ENCODE measurements around the gene TAS1R2. TPM values are rescaled to one million over a fixed set of nuclear protein-coding genes. Genes with fewer than 3 reads are reported as not detected.

TAS1R2 gene
- total and polyA plus RNA-seq, 2 of the 13 experiments (the other 11 are each of a cell fraction or from before 2014, with no cell fraction given): not detected

DNA sequence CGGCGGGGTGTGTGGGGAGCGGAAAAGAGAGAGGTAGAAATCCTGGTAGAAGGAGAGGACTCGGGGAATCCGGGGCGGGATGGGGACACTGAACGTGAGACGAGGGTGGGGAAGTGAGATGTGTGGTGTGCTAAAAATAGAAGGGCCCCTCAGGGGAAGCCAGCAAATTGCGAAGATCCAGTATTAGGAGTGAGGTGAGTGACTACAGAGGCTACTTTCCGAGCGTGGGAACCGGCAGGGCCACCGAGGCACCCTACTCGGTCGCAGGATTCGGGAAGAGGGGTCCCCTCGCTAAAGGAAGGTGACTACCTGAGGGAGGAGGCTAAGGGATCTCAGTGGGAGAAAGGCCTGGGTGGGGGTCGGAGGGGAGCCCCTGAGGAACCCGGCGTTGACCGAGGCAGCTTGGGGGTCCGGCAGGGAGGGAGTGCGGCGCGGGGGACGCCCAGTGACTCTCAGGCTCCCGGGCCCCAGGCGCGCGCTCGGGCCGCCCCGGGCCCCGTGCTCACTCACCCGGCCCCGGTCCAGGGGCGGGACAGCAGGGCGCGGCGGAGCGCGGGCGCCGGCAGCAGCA, 42.6 kb upstream of the TAS1R2 start (continued):
- TF ChIP-seq, protein P1, sequence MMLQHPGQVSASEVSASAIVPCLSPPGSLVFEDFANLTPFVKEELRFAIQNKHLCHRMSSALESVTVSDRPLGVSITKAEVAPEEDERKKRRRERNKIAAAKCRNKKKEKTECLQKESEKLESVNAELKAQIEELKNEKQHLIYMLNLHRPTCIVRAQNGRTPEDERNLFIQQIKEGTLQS (CRISPR knock-in tag; IDR thresholded peaks at IDR 0.05): 0 out of 2 replicates have a peak, but pooled peaks have one; percentile 19
- TF ChIP-seq, protein P2, sequence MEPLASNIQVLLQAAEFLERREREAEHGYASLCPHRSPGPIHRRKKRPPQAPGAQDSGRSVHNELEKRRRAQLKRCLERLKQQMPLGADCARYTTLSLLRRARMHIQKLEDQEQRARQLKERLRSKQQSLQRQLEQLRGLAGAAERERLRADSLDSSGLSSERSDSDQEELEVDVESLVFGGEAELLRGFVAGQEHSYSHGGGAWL (CRISPR knock-in tag; IDR thresholded peaks at IDR 0.05): peak; percentile 15; the same call in 1 of the 2 replicates
- TF ChIP-seq ISL2 (CRISPR knock-in tag; IDR thresholded peaks at IDR 0.05): 0 out of 2 replicates have a peak, but pooled peaks have one; percentile 2
- TF ChIP-seq, protein P3, sequence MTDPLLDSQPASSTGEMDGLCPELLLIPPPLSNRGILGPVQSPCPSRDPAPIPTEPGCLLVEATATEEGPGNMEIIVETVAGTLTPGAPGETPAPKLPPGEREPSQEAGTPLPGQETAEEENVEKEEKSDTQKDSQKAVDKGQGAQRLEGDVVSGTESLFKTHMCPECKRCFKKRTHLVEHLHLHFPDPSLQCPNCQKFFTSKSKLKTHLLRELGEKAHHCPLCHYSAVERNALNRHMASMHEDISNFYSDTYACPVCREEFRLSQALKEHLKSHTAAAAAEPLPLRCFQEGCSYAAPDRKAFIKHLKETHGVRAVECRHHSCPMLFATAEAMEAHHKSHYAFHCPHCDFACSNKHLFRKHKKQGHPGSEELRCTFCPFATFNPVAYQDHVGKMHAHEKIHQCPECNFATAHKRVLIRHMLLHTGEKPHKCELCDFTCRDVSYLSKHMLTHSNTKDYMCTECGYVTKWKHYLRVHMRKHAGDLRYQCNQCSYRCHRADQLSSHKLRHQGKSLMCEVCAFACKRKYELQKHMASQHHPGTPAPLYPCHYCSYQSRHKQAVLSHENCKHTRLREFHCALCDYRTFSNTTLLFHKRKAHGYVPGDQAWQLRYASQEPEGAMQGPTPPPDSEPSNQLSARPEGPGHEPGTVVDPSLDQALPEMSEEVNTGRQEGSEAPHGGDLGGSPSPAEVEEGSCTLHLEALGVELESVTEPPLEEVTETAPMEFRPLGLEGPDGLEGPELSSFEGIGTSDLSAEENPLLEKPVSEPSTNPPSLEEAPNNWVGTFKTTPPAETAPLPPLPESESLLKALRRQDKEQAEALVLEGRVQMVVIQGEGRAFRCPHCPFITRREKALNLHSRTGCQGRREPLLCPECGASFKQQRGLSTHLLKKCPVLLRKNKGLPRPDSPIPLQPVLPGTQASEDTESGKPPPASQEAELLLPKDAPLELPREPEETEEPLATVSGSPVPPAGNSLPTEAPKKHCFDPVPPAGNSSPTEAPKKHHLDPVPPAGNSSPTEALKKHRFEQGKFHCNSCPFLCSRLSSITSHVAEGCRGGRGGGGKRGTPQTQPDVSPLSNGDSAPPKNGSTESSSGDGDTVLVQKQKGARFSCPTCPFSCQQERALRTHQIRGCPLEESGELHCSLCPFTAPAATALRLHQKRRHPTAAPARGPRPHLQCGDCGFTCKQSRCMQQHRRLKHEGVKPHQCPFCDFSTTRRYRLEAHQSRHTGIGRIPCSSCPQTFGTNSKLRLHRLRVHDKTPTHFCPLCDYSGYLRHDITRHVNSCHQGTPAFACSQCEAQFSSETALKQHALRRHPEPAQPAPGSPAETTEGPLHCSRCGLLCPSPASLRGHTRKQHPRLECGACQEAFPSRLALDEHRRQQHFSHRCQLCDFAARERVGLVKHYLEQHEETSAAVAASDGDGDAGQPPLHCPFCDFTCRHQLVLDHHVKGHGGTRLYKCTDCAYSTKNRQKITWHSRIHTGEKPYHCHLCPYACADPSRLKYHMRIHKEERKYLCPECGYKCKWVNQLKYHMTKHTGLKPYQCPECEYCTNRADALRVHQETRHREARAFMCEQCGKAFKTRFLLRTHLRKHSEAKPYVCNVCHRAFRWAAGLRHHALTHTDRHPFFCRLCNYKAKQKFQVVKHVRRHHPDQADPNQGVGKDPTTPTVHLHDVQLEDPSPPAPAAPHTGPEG (CRISPR knock-in tag; IDR thresholded peaks at IDR 0.05): 0 out of 2 replicates have a peak, but pooled peaks have one; percentile 31
- TF ChIP-seq RORA (CRISPR knock-in tag; IDR thresholded peaks at IDR 0.05): 0 out of 2 replicates have a peak, but pooled peaks have one; percentile 34
- 0 out of 2 replicates have a peak, but pooled peaks have one; percentile 43 for TF ChIP-seq ZSCAN30 (CRISPR knock-in tag; IDR thresholded peaks at IDR 0.05)
- TF ChIP-seq BRD4 (CRISPR knock-in tag; IDR thresholded peaks at IDR 0.05): peak; percentile 54; the same call in 1 of the 2 replicates
- TF ChIP-seq, protein P4, sequence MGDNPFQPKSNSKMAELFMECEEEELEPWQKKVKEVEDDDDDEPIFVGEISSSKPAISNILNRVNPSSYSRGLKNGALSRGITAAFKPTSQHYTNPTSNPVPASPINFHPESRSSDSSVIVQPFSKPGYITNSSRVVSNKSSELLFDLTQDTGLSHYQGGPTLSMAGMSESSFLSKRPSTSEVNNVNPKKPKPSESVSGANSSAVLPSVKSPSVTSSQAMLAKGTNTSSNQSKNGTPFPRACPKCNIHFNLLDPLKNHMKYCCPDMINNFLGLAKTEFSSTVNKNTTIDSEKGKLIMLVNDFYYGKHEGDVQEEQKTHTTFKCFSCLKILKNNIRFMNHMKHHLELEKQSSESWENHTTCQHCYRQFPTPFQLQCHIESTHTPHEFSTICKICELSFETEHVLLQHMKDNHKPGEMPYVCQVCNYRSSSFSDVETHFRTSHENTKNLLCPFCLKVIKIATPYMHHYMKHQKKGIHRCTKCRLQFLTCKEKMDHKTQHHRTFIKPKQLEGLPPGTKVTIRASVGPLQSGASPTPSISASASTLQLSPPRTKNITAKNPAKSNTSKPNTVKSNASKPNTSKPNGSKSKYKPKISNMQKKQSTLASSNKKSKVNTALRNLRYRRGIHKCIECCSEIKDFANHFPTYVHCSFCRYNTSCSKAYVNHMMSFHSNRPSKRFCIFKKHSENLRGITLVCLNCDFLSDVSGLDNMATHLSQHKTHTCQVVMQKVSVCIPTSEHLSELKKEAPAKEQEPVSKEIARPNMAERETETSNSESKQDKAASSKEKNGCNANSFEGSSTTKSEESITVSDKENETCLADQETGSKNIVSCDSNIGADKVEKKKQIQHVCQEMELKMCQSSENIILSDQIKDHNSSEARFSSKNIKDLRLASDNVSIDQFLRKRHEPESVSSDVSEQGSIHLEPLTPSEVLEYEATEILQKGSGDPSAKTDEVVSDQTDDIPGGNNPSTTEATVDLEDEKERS (CRISPR knock-in tag; IDR thresholded peaks at IDR 0.05): no peak
- 0 out of 2 replicates have a peak, but pooled peaks have one; percentile 34 for TF ChIP-seq ZSCAN25 (CRISPR knock-in tag; IDR thresholded peaks at IDR 0.05)
- TF ChIP-seq WIZ (CRISPR knock-in tag; IDR thresholded peaks at IDR 0.05): no peak
- TF ChIP-seq ZNF230 (CRISPR knock-in tag; IDR thresholded peaks at IDR 0.05): no peak
- TF ChIP-seq ATF1 (CRISPR knock-in tag; IDR thresholded peaks at IDR 0.05): no peak
- TF ChIP-seq POLR2AphosphoS5 (IDR thresholded peaks at IDR 0.05; ENCODE audit: low read depth, low read length): peak; percentile 68; the same call in 1 of the 2 replicates
- TF ChIP-seq AGO2 (optimal IDR thresholded peaks at IDR 0.05; ENCODE audit: low read depth, low read length): peak; percentile 61
- TF ChIP-seq YY1 (IDR thresholded peaks at IDR 0.05; ENCODE audit: insufficient read depth, insufficient replicate concordance, low read depth, low read length): peak; percentile 60
- TF ChIP-seq, protein P5, sequence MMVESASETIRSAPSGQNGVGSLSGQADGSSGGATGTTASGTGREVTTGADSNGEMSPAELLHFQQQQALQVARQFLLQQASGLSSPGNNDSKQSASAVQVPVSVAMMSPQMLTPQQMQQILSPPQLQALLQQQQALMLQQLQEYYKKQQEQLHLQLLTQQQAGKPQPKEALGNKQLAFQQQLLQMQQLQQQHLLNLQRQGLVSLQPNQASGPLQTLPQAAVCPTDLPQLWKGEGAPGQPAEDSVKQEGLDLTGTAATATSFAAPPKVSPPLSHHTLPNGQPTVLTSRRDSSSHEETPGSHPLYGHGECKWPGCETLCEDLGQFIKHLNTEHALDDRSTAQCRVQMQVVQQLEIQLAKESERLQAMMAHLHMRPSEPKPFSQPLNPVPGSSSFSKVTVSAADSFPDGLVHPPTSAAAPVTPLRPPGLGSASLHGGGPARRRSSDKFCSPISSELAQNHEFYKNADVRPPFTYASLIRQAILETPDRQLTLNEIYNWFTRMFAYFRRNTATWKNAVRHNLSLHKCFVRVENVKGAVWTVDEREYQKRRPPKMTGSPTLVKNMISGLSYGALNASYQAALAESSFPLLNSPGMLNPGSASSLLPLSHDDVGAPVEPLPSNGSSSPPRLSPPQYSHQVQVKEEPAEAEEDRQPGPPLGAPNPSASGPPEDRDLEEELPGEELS (CRISPR knock-in tag; IDR thresholded peaks at IDR 0.05): 0 out of 2 replicates have a peak, but pooled peaks have one; percentile 2

Data from HepG2 (cell line).